HT-29 (cell line): ENCODE data around the gene ENTPD2. TPM values are rescaled to one million over a fixed set of nuclear protein-coding genes. Genes with fewer than 3 reads are reported as not detected.
A peak's percentile ranks its signal among the peaks of the same experiment; 100 is the strongest.
"Not testable (repeated sequence)": the region's sequence is repeated elsewhere in the genome, so short reads cannot be mapped to it uniquely, and the experiment has no call there.

Experiments used
- DNase-seq: peaks from one replicate; pipeline ENCODE4 v3.0.0-alpha.2; 2015; ENCODE audit warnings: low spot score
- total RNA-seq: library from RNA; depleted of rRNA; stranded (reverse); fragments of >200 nt; shearing (Covaris generic); gene quantifications from 2 replicates; pipeline ENCODE4 v1.2.3, GENCODE V29; 2014

ENTPD2 gene
- total RNA-seq, 1 experiment from 2014 or later: 2.7 TPM

- no peak for DNase-seq
Measured at GRCh38 chr9:137045294-137046087, 8.4 kb downstream of the ENTPD2 start.

DNA sequence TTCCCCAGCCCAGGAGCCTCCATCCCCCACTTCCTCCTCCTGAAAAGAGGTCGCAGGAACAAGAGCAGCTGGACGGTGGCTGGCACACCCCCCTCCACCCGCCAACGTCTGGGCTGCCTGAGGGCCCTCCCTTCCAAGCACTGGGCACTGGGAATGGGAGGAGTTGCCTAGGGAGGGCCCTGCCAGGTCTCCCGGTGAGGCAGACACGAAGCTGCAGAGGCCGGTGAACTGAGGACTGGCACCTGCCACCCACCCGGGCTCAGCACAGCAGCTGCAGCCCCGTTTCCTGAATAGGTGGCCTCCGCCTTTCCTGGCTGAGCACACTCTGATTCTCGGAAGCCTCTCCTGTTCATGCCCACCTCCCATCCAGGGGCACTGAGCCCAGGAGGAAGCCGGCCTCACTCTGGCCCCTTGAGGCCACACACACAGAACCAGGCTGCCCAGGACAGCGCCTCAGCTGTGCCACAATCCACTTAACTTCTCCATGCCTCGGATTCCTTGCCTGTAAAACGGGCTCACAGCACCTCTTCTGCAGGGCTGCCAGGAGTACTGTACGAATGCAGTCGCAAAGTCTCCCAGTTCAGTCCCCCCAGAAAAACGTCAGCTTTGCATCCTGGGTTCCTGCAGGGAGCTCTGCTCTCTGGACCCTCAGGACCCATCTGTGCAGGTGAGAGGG, 9.2 kb downstream of the ENTPD2 start:
- DNase-seq: peak; percentile 59

DNA sequence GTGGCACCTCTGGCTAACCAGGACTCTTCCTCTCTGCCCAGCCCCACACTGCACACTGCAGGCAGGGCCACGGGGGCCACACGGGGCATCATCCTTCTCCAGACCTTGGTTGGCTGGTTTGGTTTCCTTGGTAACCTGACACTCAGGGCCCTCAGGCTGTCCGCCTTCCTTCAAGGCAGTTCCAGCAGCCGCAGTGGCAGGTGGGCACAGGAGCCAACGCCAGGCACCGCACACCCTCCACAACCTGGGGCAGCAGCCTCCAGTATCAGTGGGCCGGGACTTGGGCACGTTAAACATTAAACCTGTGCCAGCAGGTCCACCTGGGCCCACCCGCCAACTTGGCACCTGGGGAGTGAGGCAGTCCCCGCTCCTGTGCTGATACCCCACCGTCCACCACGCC, 9.8 kb downstream of the ENTPD2 start:
- DNase-seq: no peak

GRCh38 chr9:137042751-137043727, 10.8 kb downstream of the ENTPD2 start:
- no peak for DNase-seq

GRCh38 chr9:137041124-137041523, 12.7 kb downstream of the ENTPD2 start:
- DNase-seq: no peak

DNA sequence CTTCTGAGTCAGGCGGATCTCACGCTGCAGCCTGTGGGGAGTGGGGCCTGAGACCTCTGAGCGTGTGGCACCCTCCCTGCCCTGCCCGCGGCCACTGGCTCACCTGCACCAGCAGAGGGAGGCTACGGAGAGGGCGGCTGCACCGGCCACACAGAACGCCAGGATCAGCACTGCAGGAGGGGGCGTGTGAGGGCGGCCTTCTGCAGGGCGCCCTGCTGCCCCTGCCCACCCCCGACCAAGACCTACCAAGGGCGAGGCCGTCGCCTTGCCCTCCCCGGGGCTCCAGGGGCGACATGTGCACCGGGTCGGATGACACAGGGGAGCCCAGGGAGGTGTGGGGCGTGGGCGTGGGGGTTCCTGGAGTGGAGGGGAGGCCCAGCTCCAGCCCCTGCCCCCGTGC, 13.3 kb downstream of the ENTPD2 start:
- DNase-seq: no peak

GRCh38 chr9:137039611-137040366, 14.1 kb downstream of the ENTPD2 start:
- no peak for DNase-seq

GRCh38 chr9:137038916-137039315, 14.9 kb downstream of the ENTPD2 start:
- DNase-seq: no peak

DNA sequence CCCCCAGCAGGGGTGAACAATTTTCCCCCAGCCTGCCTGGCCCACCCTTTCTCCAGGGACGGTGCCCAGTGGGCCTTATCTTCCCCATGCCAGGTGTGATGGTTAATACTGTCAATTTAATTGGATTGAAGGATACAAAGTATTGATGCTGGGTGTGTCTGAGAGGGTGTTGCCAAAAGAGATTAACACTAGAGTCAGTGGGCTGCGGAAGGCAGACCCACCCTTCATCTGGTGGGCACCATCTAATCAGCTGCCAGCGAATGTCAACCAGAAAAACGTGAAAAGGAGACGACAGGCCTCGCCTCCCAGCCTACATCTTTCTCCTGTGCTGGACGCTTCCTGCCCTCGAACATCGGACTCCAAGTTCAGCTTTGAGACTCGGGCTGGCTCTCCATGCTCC, 16.4 kb downstream of the ENTPD2 start:
- no peak for DNase-seq

DNA sequence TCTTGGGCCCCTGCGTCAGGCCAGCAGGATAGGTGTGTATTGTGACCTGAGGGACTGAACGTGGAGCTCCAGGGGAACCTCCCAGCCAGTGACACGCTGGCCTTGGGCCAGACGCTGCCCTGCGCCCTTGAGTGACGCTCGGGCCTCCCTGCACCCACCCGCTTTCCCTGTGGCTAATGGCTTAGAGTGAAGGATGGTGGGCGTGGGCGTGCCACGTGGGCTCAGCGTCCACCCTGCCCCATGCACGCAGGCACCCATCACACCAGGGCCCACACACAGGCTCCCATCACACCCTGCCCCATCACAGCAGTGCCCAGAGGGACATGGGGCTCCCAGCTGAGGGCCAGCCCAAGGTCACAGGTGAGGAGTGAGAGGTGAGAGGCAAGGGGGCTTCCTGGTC, 16.8 kb downstream of the ENTPD2 start:
- no peak for DNase-seq

DNA sequence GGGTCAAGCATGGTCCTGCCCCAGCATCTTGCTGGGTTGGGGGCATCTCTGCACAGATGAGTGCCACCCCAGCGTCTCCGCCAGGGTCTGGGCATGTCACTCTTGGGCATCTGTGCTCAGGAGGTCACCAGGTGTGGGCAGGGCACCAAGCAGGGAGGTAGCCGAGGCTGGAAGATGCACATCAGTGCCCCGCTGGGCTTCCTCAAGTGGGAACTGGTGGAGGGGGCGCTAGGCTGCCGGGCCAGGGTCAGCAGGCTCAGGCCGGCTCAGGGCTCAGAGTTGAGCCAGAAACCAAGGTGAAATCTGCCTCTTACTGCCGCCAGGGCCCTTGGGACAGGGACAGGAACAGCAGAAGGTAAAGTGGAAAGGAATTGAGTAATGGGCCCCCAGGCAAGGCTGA, 17.9 kb downstream of the ENTPD2 start:
- DNase-seq: no peak

GRCh38 chr9:137035507-137035834, 18.4 kb downstream of the ENTPD2 start:
- DNase-seq: no peak

GRCh38 chr9:137034709-137035506, 19.0 kb downstream of the ENTPD2 start:
- DNase-seq: peak; percentile 91

- DNase-seq: peak; percentile 43
Measured at GRCh38 chr9:137034039-137034708, 19.7 kb downstream of the ENTPD2 start.

DNA sequence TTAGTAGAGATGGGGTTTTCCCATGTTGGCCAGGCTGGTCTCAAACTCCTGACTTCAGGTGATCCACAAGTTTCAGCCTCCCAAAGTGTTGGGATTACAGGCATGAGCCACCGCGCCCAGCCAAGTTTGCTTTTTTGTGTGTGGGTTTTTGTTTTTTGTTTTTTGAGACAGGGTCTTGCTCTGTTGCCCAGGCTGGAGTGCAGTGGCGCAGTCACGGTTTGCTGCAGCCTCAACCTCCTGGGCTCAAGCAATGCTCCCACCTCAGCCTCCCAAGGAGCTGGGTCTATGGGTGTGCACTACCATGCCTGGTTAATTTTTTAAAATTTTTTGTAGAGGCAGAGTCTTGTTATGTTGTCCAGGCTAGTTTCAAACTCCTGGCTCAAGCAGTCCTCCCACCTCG, 20.4 kb downstream of the ENTPD2 start:
- not testable (repeated sequence) for DNase-seq

DNA sequence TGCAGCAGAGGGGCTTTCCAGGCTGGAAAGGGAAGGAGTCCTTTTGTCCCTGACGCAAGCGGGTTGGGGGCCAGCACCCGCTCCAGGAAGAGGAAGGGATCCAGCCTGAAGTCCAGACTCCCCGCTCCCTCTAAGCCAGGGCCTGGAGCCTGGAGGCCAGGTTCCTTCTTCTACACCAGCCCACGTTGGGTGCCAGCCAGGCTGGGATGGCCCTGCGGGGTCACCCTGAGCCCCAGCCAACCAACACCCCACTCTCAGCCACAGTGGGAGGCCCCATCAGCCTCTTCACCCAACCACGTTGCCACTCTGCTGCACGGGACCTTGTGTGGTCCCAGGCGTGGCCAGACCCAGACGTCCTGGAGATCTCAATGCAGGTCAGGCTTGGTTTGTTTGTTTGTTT, 21.0 kb downstream of the ENTPD2 start:
- no peak for DNase-seq

- DNase-seq: no peak
Measured at GRCh38 chr9:137031904-137032640, 21.8 kb downstream of the ENTPD2 start, which contains the start of gene FUT7. Gene FUT7 (minus strand): TSS chr9:137032088. CDS start chr9:137031991, 97 bp downstream.

- DNase-seq: no peak
Measured at GRCh38 chr9:137030538-137031527, 23.0 kb downstream of the ENTPD2 start.
